K562 (cell line): Measurements from ENCODE around the gene PLD3.

Source experiments
- EP300 ChIP-seq: IDR thresholded peaks from 2 replicates; pipeline ENCODE4 v1.6.1; 2012; ENCODE audit warnings: low read length, improper control_type of control experiment
- NR2C2 ChIP-seq, 2 experiments: fragments of 200-800 bp in 1 of 2; sonication (Bioruptor generic) in 1 of 2; sonication (generic) in 1 of 2; formaldehyde crosslinking in 1 of 2; IDR thresholded peaks; 2 replicates each; pipeline versions ENCODE4 v1.6.1 to v1.8.0; 2016 to 2022; ENCODE audit warnings: mild to moderate bottlenecking in 1 of 2, missing compliant biosample characterization in 1 of 2, missing genetic modification characterization in 1 of 2, missing genetic modification reagents in 1 of 2
- ZFP1 ChIP-seq: fragments of 450-650 bp; formaldehyde crosslinking; IDR thresholded peaks from 2 replicates; pipeline ENCODE4 v1.4.0; 2020; ENCODE audit warnings: mild to moderate bottlenecking, mixed read lengths
- TF ChIP-seq, protein P1 (sequence below): sonication (generic); formaldehyde crosslinking; IDR thresholded peaks from 2 replicates; pipeline ENCODE4 v1.9.0; 2022; ENCODE audit warnings: mild to moderate bottlenecking, missing genetic modification reagents
- TF ChIP-seq, protein P2 (sequence below), 2 experiments: fragments of 450-650 bp in 1 of 2; sonication (generic) in 1 of 2; formaldehyde crosslinking in 1 of 2; IDR thresholded peaks; 2 replicates each; pipeline versions ENCODE4 v1.7.1 to v1.9.0; 2016 to 2022; ENCODE audit warnings: inconsistent platforms in 1 of 2, mild to moderate bottlenecking in 1 of 2, missing genetic modification reagents in 1 of 2
- TF ChIP-seq, protein P3 (sequence below), 2 experiments: fragments of 200-800 bp in 1 of 2; sonication (Bioruptor generic) in 1 of 2; sonication (generic) in 1 of 2; formaldehyde crosslinking in 1 of 2; IDR thresholded peaks in 1 of 2; conservative IDR thresholded peaks in 1 of 2; 2 replicates each; pipeline versions ENCODE4 v1.5.0 to v1.6.1; 2016 to 2020; ENCODE audit warnings: missing compliant biosample characterization in 1 of 2, missing genetic modification characterization in 1 of 2, missing genetic modification reagents in 1 of 2

GRCh38 chr19:40323705-40324104 lies 24.8 kb upstream of the PLD3 start:
- TF ChIP-seq, protein P1, sequence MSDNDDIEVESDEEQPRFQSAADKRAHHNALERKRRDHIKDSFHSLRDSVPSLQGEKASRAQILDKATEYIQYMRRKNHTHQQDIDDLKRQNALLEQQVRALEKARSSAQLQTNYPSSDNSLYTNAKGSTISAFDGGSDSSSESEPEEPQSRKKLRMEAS, result no peak
- TF ChIP-seq, protein P2, sequence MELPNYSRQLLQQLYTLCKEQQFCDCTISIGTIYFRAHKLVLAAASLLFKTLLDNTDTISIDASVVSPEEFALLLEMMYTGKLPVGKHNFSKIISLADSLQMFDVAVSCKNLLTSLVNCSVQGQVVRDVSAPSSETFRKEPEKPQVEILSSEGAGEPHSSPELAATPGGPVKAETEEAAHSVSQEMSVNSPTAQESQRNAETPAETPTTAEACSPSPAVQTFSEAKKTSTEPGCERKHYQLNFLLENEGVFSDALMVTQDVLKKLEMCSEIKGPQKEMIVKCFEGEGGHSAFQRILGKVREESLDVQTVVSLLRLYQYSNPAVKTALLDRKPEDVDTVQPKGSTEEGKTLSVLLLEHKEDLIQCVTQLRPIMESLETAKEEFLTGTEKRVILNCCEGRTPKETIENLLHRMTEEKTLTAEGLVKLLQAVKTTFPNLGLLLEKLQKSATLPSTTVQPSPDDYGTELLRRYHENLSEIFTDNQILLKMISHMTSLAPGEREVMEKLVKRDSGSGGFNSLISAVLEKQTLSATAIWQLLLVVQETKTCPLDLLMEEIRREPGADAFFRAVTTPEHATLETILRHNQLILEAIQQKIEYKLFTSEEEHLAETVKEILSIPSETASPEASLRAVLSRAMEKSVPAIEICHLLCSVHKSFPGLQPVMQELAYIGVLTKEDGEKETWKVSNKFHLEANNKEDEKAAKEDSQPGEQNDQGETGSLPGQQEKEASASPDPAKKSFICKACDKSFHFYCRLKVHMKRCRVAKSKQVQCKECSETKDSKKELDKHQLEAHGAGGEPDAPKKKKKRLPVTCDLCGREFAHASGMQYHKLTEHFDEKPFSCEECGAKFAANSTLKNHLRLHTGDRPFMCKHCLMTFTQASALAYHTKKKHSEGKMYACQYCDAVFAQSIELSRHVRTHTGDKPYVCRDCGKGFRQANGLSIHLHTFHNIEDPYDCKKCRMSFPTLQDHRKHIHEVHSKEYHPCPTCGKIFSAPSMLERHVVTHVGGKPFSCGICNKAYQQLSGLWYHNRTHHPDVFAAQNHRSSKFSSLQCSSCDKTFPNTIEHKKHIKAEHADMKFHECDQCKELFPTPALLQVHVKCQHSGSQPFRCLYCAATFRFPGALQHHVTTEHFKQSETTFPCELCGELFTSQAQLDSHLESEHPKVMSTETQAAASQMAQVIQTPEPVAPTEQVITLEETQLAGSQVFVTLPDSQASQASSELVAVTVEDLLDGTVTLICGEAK (IDR thresholded peaks at IDR 0.05), result no peak
- TF ChIP-seq, protein P2 (CRISPR knock-in tag; IDR thresholded peaks at IDR 0.05), result no peak
- TF ChIP-seq ZFP1, result no peak
- TF ChIP-seq EP300, result no peak
- TF ChIP-seq NR2C2 (CRISPR knock-in tag; IDR thresholded peaks at IDR 0.05), result no peak
- no peak for TF ChIP-seq NR2C2 (tag; IDR thresholded peaks at IDR 0.05)
- TF ChIP-seq, protein P3, sequence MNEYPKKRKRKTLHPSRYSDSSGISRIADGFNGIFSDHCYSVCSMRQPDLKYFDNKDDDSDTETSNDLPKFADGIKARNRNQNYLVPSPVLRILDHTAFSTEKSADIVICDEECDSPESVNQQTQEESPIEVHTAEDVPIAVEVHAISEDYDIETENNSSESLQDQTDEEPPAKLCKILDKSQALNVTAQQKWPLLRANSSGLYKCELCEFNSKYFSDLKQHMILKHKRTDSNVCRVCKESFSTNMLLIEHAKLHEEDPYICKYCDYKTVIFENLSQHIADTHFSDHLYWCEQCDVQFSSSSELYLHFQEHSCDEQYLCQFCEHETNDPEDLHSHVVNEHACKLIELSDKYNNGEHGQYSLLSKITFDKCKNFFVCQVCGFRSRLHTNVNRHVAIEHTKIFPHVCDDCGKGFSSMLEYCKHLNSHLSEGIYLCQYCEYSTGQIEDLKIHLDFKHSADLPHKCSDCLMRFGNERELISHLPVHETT (CRISPR knock-in tag; conservative IDR thresholded peaks at IDR 0.05 in 1 of 2, IDR thresholded peaks at IDR 0.05 in 1 of 2), result no peak
